GM18909 (cell line): Measurements from ENCODE around the gene NCOR1.
"Not testable (repeated sequence)": the region's sequence is repeated elsewhere in the genome, so short reads cannot be mapped to it uniquely, and the experiment has no call there.

Experiments
- ATAC-seq: cut with Tn5 transposase; IDR thresholded peaks from one replicate; pipeline ENCODE4 v1.9.1; 2021; ENCODE audit warnings: mild to moderate bottlenecking; ENCODE audit not compliant: unreplicated experiment, poor library complexity

The NCOR1 gene

GRCh38 chr17:16106161-16106891 is 109.0 kb downstream of the NCOR1 start:
- ATAC-seq: no peak

- ATAC-seq: no peak
Measured at GRCh38 chr17:16104189-16104588, 111.1 kb downstream of the NCOR1 start.

- ATAC-seq: no peak
Measured at GRCh38 chr17:16101440-16101839, 113.9 kb downstream of the NCOR1 start.

- ATAC-seq: no peak
Measured at GRCh38 chr17:16100737-16101400, 114.5 kb downstream of the NCOR1 start.

GRCh38 chr17:16091773-16092172 is 123.6 kb downstream of the NCOR1 start:
- no peak for ATAC-seq

- ATAC-seq: no peak
Measured at GRCh38 chr17:16086957-16087356, 128.4 kb downstream of the NCOR1 start.

- no peak for ATAC-seq
Measured at GRCh38 chr17:16085066-16085699, 130.2 kb downstream of the NCOR1 start.

- ATAC-seq: no peak
Measured at GRCh38 chr17:16083223-16083622, 132.1 kb downstream of the NCOR1 start.

- no peak for ATAC-seq
Measured at GRCh38 chr17:16081507-16082087, 133.7 kb downstream of the NCOR1 start.

- ATAC-seq: no peak
Measured at GRCh38 chr17:16080366-16080765, 135.0 kb downstream of the NCOR1 start.

GRCh38 chr17:16075949-16076348 is 139.4 kb downstream of the NCOR1 start:
- ATAC-seq: no peak

- no peak for ATAC-seq
Measured at GRCh38 chr17:16074423-16074822, 140.9 kb downstream of the NCOR1 start.

- no peak for ATAC-seq
Measured at GRCh38 chr17:16073845-16074244, 141.5 kb downstream of the NCOR1 start.

GRCh38 chr17:16072031-16072430 is 143.3 kb downstream of the NCOR1 start:
- ATAC-seq: no peak

GRCh38 chr17:16068323-16068722 is 147.0 kb downstream of the NCOR1 start:
- ATAC-seq: no peak

- no peak for ATAC-seq
Measured at GRCh38 chr17:16066125-16066524, 149.2 kb downstream of the NCOR1 start.

GRCh38 chr17:16061631-16062030 is 153.7 kb downstream of the NCOR1 start:
- ATAC-seq: no peak

GRCh38 chr17:16055139-16055538 is 160.2 kb downstream of the NCOR1 start:
- not testable (repeated sequence) for ATAC-seq

- ATAC-seq: no peak
Measured at GRCh38 chr17:16052486-16052885, 162.8 kb downstream of the NCOR1 start.

- no peak for ATAC-seq
Measured at GRCh38 chr17:16050844-16051243, 164.5 kb downstream of the NCOR1 start.

- no peak for ATAC-seq
Measured at GRCh38 chr17:16048811-16049449, 166.4 kb downstream of the NCOR1 start.
